ENCODE measurements around the gene MOCS3.

MOCS3 gene

GRCh38 chr20:50957798-50958614, 612 bp upstream of the MOCS3 start, which contains the start of gene DPM1:
Gene DPM1, minus strand, starts transcription at chr20:50958532. Its CDS starts 9 bp downstream, at chr20:50958523.
- TF ChIP-seq CTCF (IDR thresholded peaks at IDR 0.05; ENCODE audit: unreplicated experiment in 3 of 3), result no peak
- H3K36me3 Mint-ChIP-seq (ENCODE audit: low read depth), result peaks cover 28% of the 10 kb centered on the region
- peaks cover 46% of the 10 kb centered on the region for H3K4me1 Mint-ChIP-seq
- H3K27ac Mint-ChIP-seq, result peak within 1 kb of the TSS; percentile 100
- H3K27me3 Mint-ChIP-seq (ENCODE audit: low read depth), result no peaks in the 10 kb centered on the region
- no peaks in the 10 kb centered on the region for H3K9me3 Mint-ChIP-seq
- H3K4me3 Mint-ChIP-seq, result peak within 1 kb of the TSS; percentile 88 to 99 (median 98)

GRCh38 chr20:50959543-50960126, 1.0 kb downstream of the MOCS3 start:
- peaks cover 25% of the 10 kb centered on the region for H3K36me3 Mint-ChIP-seq (ENCODE audit: low read depth)
- H3K9me3 Mint-ChIP-seq, result no peaks in the 10 kb centered on the region
- no peaks in the 10 kb centered on the region for H3K27me3 Mint-ChIP-seq (ENCODE audit: low read depth)
- H3K4me3 Mint-ChIP-seq, result peak overlapping the region; percentile 88 to 99 (median 98)
- H3K27ac Mint-ChIP-seq, result peak overlapping the region in 2 of 3 experiments; percentile 30 to 100
- peaks cover 51% of the 10 kb centered on the region for H3K4me1 Mint-ChIP-seq
- no peak for TF ChIP-seq CTCF (IDR thresholded peaks at IDR 0.05; ENCODE audit: unreplicated experiment in 3 of 3)

GRCh38 chr20:50967586-50967985, 9.0 kb downstream of the MOCS3 start:
- Mint-ChIP-seq H3K27ac (peak overlapping the region; percentile 17 to 71 (median 61)), H3K9me3 (no peaks in the 10 kb centered on the region), H3K4me3 (no peak overlapping the region), H3K36me3 (ENCODE audit: low read depth) (no peaks in the 10 kb centered on the region), H3K27me3 (ENCODE audit: low read depth) (peaks cover 13% of the 10 kb centered on the region), H3K4me1 (peaks cover 24% of the 10 kb centered on the region)
- no peak for TF ChIP-seq CTCF (IDR thresholded peaks at IDR 0.05; ENCODE audit: unreplicated experiment in 3 of 3)

- Mint-ChIP-seq H3K4me3 (no peak overlapping the region), H3K36me3 (ENCODE audit: low read depth) (no peaks in the 10 kb centered on the region), H3K9me3 (no peaks in the 10 kb centered on the region), H3K27me3 (ENCODE audit: low read depth) (peaks cover 13% of the 10 kb centered on the region), H3K4me1 (peaks cover 24% of the 10 kb centered on the region), H3K27ac (no peak overlapping the region)
- TF ChIP-seq CTCF (IDR thresholded peaks at IDR 0.05; ENCODE audit: unreplicated experiment in 3 of 3), result no peak
These were observed 9.7 kb downstream of the MOCS3 start for GRCh38 chr20:50968289-50968688.

DNA sequence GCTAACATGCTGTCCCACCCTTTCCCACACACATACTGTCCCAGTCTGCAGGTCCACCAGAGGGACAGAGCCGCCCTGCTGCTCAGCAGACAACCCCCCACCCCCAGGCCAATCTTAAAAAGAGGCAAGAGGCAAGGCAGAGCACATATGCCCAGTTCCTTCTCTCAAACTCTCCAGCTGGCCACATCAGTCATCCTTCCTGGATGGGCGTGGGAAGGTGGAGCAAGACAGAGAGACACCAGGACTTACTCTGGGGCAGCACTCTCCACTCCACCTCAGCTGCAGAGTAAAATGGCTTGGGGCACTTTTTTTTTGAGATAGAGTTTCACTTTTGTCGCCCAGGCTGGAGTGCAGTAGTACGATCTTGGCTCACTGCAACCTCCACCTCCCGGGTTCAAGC, 10.8 kb downstream of the MOCS3 start:
- TF ChIP-seq CTCF (IDR thresholded peaks at IDR 0.05; ENCODE audit: unreplicated experiment in 3 of 3), result no peak
- peaks cover 22% of the 10 kb centered on the region for H3K4me1 Mint-ChIP-seq
- no peak overlapping the region for H3K27ac Mint-ChIP-seq
- no peaks in the 10 kb centered on the region for H3K9me3 Mint-ChIP-seq
- no peaks in the 10 kb centered on the region for H3K36me3 Mint-ChIP-seq (ENCODE audit: low read depth)
- H3K27me3 Mint-ChIP-seq (ENCODE audit: low read depth), result peaks cover 13% of the 10 kb centered on the region
- H3K4me3 Mint-ChIP-seq, result no peak overlapping the region
